ENCODE results near the gene PKD1.

DNA sequence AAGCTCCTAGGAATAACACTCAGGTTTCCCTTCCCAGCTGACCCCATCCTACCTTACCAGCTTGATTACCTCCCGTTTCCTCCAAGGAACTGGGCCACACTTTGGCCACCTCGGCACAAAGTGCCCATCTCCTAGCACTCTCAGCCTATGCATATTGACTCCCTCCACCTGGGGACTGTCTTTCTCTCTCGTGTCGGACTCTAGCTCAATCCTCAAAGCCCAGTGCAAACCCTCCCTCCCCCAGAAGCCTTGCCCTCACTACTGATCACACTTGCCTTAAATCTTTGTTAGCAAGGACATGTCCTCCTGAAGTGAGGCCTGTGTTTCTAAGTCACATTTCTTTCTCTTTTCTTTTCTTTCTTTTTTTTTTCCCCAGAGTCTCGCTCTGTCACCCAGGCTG, 10.1 kb upstream of the PKD1 start:
- TF ChIP-seq YY1 (IDR thresholded peaks at IDR 0.05; ENCODE audit: insufficient read depth, insufficient read length) (no peak), SUZ12 (IDR thresholded peaks at IDR 0.05; ENCODE audit: extremely low read depth, insufficient read depth, insufficient read length) (no peak), ZNF274 (IDR thresholded peaks at IDR 0.05; ENCODE audit: low read depth, low read length) (no peak)
